Effector CD4-positive, alpha-beta T cell (primary cell): ENCODE results near the gene NTNG1.
"Not testable (repeated sequence)": the region's sequence is repeated elsewhere in the genome, so short reads cannot be mapped to it uniquely, and the experiment has no call there.

Experiments used
- DNase-seq: peaks from one replicate; pipeline ENCODE4 v3.0.0-alpha.2; 2020

The NTNG1 gene

DNA sequence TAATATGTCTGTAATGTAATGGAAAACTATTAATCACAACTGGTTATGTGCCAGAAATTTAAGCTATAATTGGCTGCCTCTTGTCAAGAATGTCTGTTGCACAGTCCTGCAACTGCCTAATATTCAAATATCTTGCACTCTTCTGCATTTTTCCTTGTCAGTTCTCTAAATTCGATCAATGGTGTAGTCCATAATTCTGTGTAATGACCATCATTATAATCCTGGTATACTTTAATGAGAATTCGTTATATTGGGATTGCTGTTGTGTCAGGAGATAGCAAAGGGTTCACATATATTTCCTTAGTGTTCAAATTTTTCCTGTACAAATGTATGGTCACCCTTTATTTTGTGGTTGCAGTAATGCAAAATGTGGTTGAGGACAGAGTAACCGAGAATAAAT lies 4.8 kb downstream of the NTNG1 start:
- DNase-seq: no peak

DNA sequence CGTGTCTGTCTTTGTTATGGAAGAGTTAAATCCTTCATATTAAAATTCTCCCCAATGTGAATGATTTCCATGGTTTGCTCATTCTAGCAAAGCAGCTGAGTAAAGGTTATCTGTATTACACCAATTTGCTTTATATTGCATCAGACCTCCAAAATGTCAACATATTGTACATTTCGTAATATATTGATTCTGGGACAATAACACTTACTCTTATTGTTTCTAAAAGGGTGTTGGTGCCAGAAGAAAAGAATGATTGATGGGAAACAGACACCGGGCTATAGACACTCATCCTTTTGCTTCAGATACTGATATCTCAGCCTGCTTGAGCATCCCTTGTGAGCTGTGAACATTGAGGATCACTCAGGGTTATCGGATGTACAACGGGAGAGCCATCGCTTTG lies 7.0 kb downstream of the NTNG1 start:
- no peak for DNase-seq

- DNase-seq: no peak
These were observed 9.1 kb downstream of the NTNG1 start for GRCh38 chr1:107149946-107150345.

DNA sequence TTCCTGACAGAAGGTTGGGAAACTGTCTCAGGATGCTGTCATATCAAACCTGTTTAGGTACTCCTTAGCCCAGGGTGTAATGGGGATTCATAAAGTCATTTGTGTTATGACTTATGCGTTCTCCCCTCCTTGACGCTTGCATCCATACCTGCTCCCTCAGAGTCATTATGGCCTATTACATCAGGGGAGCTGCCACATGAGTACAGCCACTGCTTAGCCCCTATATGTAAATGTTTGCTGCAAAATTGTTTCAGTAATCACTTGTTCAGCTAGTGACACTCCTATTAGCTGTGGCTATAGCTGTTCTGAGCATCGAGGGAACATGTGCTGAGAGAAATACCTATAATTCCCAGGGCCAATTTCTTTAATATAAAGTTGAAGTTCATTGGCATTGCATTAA lies 10.5 kb downstream of the NTNG1 start:
- no peak for DNase-seq

GRCh38 chr1:107152395-107152794 lies 11.6 kb downstream of the NTNG1 start:
- no peak for DNase-seq

DNA sequence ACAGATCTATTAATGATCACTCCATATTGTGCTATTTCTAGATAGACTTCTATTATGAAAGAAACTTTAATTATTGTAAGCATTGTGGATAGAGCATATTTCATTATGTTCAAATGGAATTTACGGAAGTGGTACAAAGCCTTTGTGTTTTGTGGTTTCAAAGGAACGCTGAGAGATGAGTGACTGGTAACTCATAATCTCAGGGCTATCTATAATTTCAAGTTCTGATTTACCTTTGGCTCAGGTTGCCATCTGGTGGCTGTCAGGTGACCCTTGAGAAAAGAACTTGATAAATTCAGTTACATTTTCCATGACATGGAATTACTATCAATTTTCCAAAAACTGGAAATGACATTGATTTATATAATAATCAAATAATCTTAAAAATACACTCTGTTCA lies 12.2 kb downstream of the NTNG1 start:
- DNase-seq: no peak

DNA sequence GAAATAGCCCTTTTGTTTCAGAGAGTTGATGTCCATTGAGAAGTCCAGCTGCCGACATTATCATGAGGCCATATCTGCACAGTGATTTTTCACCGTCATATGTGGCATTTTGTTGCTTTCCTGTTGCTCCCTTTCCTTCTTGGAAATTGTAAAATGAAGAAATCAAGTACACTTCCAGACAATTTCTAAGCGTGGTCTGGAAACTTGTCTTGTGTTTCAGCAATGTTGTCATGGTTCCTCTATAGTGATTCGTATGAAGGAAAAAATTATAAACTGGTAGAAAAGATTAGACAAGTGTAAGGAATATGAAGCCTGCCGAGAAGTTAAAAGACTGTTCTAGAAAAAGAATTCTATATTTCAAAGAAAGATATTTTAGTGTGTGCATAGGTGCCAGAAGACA lies 17.7 kb downstream of the NTNG1 start:
- no peak for DNase-seq

- DNase-seq: no peak
These were observed 18.2 kb downstream of the NTNG1 start for GRCh38 chr1:107158991-107159390.

- no peak for DNase-seq
These were observed 21.9 kb downstream of the NTNG1 start for GRCh38 chr1:107162745-107163144.

- DNase-seq: not testable (repeated sequence)
These were observed 24.1 kb downstream of the NTNG1 start for GRCh38 chr1:107164901-107165300.

DNA sequence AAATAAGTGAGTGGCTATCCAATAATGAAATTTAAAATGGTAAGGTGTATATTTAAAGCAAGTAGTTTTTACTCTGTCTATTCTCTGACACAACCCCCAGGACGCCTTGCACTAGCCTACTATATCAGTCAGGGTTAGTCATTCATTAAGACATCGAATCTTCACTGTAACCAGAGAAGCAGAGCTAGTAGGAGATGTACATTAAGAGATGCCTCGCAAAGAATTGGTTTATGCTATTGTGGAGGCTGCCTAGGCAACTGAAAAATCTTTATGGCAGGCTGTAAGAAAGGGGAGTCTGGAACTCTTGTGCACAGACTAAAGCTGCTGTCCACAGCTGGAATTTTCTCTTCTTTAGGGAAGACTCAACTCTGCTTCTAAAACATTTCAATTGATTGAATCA lies 28.8 kb downstream of the NTNG1 start:
- DNase-seq: no peak

- no peak for DNase-seq
These were observed 30.5 kb downstream of the NTNG1 start for GRCh38 chr1:107171333-107171732.

DNA sequence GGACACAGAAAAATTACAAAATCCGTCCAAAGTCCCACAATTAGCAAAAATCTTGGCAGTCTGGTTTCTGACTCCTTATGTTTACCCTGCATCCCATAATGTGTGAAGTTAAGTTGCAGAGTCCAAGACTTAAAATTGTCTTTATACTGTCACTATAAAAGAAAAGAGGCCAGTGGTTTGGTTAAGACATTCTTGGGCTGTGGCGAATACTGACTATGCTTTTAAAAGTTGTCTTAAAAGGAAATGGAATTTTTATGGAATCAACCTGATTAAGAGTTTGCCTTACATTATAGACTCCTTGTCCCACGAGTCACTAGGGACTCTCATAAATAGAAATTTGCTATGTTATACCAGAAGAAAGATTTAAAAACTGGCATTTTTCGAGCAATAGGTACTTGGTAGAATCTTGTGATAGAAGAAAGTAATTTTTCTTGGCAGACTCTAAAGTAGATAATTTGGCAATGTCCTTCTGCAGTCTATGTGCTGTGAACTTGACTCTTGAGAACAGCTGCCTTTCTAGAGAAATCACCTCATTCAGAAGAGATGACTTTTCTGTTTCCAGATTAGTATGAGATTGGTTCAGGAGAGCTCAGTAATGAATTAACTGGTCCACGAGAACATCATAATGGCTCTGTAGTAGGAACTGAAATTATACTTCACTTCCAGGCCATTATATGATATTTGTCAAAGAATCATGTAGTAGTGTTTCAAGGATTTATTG lies 31.8 kb downstream of the NTNG1 start:
- DNase-seq: no peak

DNA sequence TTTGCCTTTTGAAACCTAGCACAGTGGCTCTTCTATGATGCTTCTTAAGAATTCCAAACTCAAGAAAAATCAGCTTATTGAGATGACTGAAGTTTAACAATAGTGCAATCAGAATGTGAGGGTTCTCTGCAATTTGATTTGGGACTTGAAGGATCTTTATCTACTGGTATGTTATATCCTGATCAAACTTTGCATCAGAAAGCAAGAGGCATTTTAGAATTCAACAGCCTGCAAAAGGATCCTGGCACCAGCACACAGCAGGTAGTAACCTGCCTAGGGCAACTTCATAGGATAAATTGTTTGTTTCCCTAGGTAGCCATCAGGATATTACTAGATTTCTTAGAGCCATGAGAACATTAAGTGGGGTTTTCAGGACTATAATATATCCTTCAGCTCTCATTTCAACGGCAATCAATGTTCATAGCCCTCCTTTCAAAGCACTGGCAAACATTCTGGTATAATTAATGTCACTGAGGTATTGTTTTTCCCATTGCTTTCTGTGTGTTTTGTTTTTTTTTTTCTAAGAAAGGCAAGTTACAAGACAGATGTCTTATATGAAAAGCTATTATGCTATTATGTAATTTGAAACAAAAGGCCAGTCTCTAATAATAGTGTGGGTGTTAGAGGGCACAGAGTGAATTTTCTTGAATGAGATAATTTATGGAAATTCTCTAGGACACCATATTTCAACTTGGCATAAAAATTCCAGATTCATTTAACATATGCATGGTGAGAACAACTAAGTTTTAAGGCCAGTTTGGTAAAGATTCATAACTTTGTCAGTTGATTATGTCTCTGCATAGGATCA lies 34.5 kb downstream of the NTNG1 start:
- no peak for DNase-seq

DNA sequence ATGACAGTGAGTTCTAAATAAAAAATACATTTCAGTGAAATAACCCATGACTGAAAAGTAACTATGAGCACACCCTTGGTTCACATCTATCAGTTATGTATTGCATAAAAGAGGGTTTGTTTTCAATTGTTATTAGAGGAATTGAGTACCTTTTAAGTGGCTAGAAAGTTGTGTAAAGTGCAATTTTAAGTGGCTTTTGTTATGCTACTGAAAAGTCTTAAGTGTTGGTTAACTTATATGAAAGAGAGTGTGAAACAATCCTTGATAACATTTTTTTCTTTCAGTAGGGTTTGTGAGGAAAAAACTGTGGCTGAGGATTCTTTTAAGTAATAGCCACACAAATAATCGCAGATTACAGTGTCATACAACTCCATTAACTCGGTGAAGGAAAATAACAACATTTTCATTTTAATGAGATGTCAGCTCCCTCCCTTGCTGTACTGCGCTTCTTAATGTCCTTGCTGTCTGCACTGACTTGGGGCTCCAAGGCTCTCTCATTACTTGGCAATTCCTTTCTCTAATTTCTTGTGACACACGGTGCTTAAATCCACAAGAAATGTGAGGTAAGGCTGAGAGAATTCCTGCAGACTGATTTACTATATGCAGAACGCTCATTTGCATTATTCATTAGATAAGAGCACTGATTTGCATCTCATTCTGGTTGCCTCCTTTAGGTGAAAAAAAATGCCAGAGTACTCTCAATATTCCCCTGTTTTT lies 40.6 kb downstream of the NTNG1 start:
- no peak for DNase-seq

DNA sequence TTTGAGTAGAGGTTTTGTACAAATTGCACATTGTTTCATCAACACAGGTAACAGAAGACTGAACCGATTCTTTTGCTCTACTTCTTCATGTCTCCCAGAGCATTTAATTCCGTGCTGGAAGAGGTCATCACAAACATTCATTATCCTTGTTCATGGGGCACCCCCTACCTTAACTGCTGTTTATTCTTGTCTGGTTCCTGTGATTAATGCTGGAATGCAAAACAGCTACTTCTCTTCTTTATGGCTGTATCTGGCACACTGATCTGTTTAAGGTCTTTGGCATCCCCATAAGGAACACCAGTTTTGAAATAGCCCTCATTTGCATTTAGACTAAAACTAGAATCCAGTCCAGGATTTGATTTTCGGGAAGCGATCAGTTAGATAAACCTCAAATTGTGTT lies 42.2 kb downstream of the NTNG1 start:
- no peak for DNase-seq

DNA sequence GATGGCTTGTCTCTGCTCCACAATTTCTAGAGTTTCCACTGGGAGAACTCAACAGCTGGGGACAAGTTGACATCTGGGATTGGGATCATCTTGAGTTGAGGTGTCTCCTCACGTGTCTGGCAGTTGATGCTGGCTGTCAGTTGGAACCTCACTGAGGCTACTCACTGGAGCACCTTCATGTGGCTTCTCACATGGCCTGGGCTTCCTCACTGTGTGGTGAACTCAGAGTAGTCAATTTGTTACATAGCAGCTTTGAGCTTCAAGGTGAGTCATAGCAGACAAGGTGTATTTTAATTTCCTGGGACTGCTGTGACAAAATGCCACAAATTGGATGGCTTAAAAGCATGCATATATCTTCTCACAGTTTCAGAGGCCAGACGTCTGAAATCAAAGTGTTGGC lies 44.0 kb downstream of the NTNG1 start:
- DNase-seq: no peak

GRCh38 chr1:107187399-107187798 lies 46.6 kb downstream of the NTNG1 start:
- DNase-seq: no peak

- DNase-seq: no peak
These were observed 47.3 kb downstream of the NTNG1 start for GRCh38 chr1:107188160-107188559.

- no peak for DNase-seq
These were observed 53.5 kb downstream of the NTNG1 start for GRCh38 chr1:107194380-107194779.

DNA sequence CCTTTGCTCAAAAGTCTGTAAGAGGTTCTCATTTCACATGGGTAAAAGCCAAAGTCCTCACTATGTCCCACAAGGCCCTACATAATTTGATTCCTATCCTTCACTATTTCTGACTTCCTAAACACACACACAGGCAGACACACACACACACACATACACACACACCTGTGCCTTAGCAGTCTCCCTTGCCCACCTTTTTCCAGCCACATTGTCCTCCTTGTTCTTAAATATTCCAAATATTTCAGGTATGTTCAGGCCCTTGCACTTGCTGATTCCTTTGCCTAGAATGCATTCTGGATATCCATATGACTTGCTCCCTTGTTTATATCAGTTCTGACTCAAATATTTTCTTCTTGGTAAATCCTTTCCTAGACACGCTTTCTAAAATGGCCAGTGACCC lies 54.6 kb downstream of the NTNG1 start:
- DNase-seq: no peak

- no peak for DNase-seq
These were observed 56.2 kb downstream of the NTNG1 start for GRCh38 chr1:107196973-107197562.

- DNase-seq: no peak
These were observed 57.7 kb downstream of the NTNG1 start for GRCh38 chr1:107198561-107198960.
